ENCODE measurements around the gene COPE.

The COPE gene

DNA sequence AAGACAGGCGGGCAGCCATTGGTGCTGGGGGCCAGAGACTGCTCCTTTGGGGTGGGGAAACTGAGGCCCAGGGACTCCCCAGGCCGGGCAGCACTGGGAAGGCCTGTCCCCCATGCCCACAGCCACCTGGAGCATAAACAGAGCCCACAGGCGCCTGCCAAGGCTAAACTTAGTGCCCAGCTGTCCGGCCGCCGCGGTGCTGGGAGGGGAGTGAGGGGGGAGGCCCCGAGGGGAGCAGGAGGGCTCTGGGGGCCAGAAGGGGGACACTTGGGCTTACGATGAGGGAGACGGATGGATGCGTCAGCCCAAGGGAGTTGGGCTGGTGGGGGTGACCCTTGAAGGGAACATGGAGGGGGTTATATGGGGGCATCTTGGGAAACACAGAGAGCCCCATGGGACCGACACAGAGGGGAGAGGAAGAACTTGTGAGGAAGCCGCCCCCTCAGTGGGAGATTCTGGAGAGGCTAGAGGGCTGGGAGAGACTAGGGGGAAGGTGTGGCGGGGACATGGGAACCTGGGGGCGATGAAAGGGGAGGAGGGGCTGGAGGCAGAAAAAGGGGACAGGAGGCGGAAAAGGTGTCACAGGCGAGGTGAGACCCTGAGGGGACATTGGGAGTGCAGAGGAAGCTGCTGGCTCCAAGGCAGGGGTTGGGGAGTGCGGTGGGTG lies 25.5 kb downstream of the COPE start:
- no peak for DNase-seq

GRCh38 chr19:18889949-18890745 lies 29.0 kb downstream of the COPE start:
- no peak for DNase-seq

DNA sequence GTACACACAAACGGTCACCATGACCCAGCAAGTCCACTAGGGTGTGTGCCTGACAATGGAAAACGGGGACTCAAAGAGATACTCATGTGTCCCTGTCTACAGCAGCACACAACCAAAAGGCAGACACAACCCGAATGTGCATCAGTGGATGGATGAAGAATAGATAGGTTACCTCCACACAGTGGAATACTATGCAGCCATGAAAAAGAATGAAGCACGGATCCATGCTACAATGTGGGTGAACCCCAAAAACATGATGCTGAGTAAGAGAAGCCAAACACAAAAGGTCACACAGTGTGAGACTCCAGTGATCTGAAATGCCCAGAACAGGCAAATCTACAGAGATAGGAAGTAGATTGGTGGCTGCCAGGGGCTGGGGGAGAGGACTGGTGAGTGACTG lies 32.2 kb downstream of the COPE start:
- no peak for DNase-seq

GRCh38 chr19:18883526-18884304 lies 35.5 kb downstream of the COPE start:
- DNase-seq = no peak

DNA sequence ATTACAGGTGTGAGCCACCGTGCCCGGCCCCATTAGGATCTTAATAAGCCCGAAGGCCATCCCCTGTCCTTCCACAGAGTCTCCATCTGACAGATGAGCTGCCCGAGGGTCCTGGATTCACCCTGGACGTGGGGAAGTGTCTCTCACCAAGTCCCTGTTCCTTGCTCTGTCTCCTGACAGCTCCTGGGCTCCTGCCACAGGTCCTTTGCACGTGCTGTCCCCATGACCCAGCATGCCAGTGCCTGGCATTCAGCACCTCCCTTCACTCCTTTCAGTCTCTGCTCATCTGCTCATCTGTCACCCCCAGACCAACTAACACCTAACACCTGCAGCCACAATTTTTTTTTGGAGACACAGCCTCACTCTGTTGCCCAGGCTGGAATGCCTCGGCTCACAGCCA lies 37.7 kb downstream of the COPE start:
- no peak for DNase-seq

GRCh38 chr19:18879579-18880373 lies 39.4 kb downstream of the COPE start:
- DNase-seq = no peak

- DNase-seq = no peak
These were observed 40.2 kb downstream of the COPE start for GRCh38 chr19:18878858-18879578.

DNA sequence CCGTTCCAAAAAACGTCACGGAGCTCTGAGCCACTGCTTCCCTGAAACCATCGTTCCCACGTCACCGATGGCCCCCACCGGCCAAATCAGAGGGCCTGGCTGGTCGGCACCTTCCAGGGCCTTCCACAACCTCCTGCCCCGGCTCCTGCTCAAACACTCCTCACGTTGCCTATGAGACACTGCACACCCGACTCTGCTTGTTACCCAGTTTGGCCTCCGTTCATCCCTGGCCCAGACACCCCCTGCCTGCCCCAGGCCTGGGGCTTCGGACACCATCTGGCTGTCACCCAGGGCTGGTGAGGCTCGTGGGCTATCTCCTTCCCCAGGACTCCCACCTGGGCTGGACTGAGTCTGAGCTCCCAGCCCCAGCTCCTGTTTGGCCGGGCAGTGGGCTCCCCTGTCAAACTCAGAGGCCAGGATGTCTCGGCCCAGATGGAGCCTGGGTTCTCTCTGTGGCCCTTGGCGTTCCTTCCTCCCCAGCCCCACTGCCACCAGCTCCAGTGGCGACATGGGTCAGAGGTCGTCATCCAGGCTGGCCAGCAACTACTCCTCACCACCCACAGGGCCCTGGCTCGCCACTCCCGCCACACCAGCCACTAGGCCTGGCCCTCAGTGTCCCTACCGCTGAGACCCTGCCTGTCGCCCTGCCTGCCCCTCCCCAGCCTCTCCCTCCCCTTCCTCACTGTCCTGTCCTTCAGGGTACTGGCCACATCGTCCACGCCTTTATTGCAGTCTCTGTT lies 41.0 kb downstream of the COPE start:
- DNase-seq = no peak

DNA sequence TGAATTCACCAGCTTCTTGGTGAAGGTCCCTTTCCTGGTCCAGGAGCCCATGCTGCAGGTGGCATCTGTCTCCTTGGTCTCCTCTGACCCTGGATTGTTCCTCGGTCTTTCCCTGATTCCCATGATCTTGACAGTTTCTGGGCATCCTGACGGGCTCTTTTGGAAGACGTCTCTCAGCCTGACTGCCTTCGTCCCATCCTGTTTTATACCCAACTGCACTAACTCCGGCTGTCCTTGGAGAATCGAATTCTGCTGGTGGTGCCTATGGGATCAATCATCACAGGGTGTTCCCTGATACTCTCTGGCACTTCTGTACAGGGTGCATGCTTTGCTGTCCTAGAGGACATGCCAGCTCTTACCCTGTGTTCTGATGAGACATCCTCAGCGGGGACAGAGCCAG lies 42.3 kb downstream of the COPE start:
- no peak for DNase-seq

DNA sequence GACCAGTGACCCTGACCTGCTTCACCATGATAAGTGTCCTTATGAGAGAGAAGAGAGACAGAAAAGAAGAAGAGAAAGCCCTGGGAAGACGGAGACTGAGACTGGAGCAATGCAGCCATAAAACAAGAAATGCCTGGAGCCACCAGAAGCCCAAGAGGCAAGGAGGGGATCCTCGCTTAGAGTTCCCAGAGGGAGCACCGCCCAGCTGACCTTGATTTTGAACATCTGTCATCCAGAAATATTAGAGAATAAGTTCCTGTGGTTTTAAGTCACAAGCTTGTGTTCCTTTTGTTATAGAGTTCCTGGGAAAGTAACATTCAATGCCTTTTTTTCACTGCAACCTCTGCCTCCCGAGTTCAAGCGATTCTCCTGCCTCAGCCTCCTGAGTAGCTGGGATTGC lies 43.5 kb downstream of the COPE start:
- no peak for DNase-seq

GRCh38 chr19:18871543-18871942 lies 47.6 kb downstream of the COPE start:
- no peak for DNase-seq

GRCh38 chr19:18870531-18871172 lies 48.5 kb downstream of the COPE start:
- no peak for DNase-seq

DNA sequence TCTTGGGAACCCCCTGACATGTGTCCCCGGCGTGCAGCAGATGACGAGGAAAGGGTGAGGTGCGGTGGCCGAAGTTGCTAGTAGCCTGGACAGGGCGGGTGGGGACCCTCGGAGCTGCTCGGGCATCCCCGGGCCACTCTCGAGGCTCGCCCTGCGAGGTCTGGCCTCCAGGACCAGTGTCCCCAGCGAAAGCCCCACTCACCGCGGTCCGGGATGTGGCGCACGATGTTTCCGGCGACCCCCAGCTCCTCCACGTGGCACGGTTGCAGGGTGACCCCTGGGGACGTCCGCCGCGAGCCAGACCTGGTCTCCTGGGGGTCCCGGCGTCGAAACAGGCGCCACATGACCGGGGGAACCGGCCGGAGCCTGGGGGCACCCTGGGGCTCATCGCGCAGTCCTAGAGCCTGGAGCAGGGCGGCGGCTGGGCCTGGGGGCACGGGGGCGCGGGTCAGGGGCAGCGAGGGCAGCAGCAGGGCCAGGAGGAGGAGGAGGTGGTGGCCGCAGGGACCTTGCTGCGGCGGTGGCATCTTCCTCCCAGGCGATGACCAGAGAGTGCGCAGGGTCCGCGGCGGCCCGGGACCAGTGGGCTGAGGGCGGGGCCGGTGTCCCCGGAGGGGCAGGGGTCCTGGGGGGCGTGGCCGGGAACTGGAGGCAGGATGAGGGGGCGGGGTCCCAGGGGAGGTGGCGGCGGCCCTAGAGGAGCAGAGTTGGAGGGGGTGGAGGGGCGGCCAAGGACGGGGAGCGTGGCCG lies 49.2 kb downstream of the COPE start:
- DNase-seq = no peak

DNA sequence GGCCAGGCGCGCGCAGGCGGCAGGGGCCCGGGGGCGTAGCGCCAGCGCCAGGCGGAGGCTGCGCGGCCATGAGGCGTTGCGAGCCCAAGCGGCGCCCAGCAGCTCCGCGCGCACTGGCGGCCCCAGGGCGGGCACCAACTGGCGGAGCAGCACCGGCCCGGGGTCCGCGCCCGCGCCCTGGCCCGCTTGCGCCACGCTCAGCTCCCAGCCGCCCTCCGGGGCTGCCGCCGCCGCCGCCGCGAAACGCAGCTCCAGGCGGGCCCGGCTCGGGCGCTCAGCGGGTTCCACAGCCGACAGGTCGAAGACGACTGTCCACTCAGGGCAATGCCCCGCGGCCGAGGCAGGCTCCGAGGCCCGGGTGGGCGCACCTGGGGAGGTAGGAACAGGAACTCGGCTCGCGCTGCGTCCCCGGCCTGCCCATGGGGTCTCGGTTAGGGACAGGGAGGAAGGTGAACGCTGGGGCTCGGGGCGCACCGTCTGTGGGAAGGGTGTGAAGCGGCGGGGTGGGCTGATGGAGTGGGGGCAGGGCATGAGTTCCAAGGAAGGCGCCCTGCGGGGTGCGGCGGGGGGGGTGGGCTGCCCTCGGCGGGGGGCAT lies 50.1 kb downstream of the COPE start:
- no peak for DNase-seq

GRCh38 chr19:18868380-18869022 lies 50.7 kb downstream of the COPE start:
- DNase-seq = no peak

GRCh38 chr19:18867751-18868150 lies 51.4 kb downstream of the COPE start:
- DNase-seq = no peak

DNA sequence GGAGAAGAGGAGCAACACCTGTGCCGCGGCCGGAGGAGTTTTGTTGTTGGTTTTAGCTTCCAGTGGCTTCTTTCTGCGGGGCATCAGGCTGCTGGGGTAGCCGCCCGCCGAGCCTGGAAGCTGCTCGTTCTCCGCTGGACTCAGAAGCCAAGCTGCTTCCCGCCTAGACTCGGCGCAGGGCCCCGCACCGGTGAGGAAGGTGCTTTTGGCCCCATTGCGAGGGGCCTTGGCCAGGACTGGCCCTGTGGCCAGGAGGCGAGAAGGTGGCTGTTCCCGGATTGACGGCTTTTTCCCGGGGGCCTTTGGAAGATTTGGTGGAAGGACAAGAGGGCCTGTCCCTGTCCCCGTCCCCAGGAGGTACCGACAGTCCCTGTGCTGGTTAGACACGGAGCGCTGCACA lies 52.0 kb downstream of the COPE start:
- DNase-seq = no peak

GRCh38 chr19:18866800-18867123 lies 52.4 kb downstream of the COPE start:
- no peak for DNase-seq

GRCh38 chr19:18865973-18866799 lies 53.0 kb downstream of the COPE start:
- DNase-seq = no peak

All from NCI-H1694 (cell line).